ENCODE data around the gene PTPRT. TPM values are rescaled to one million over a fixed set of nuclear protein-coding genes. Genes with fewer than 3 reads are reported as not detected.

Gene PTPRT
- total and polyA plus RNA-seq, 2 of the 4 experiments (the other 2 are of a cell fraction): not detected

- Histone ChIP-seq H2AK5ac (ENCODE audit: low read depth, low read length) (no peak overlapping the region), H2AFZ (replicated peaks; ENCODE audit: low read length, poor library complexity) (no peak overlapping the region), H3K9ac (ENCODE audit: low read depth, low read length) (no peak overlapping the region), H4K20me1 (ENCODE audit: insufficient read depth, low read length) (no peaks in the 10 kb centered on the region), H3K4ac (ENCODE audit: low read depth, low read length) (no peak overlapping the region), H3K4me2 (ENCODE audit: low read depth, low read length) (no peak overlapping the region), H3K9me3 (ENCODE audit: control insufficient read depth, insufficient read depth, low read length) (peaks cover 13% of the 10 kb centered on the region), H3K79me1 (ENCODE audit: low read depth in 1 of 2, low read length in 2 of 2) (no peaks in the 10 kb centered on the region), H3K18ac (ENCODE audit: low read depth, low read length) (no peak overlapping the region), H3K56ac (ENCODE audit: extremely low read depth, insufficient read depth, low read length) (no peak overlapping the region), H3K9me1 (ENCODE audit: insufficient read depth, low read length) (no peaks in the 10 kb centered on the region), H3K14ac (replicated peaks; ENCODE audit: low read depth, low read length) (no peak overlapping the region), H3K4me3 (ENCODE audit: insufficient read depth, low read depth, low read length) (no peak overlapping the region), H2BK5ac (ENCODE audit: low read depth, low read length, poor library complexity, severe bottlenecking) (no peak overlapping the region), H3K27ac (ENCODE audit: insufficient read depth, low read length) (no peak overlapping the region), H3K23ac (ENCODE audit: low read depth, low read length) (no peak overlapping the region), H4K91ac (ENCODE audit: insufficient read depth, low read depth, low read length) (no peak overlapping the region), H3K4me1 (ENCODE audit: control insufficient read depth, insufficient read depth, low read length) (no peaks in the 10 kb centered on the region), H2BK15ac (ENCODE audit: low read depth, low read length) (no peak overlapping the region), H4K5ac (ENCODE audit: low read depth, low read length) (no peak overlapping the region), H4K8ac (ENCODE audit: low read depth in 2 of 2, low read length in 2 of 2) (no peak overlapping the region), H3K27me3 (ENCODE audit: control insufficient read depth, insufficient read depth, low read length) (no peaks in the 10 kb centered on the region), H2BK20ac (ENCODE audit: low read depth, low read length) (no peak overlapping the region), H2BK120ac (ENCODE audit: low read depth, low read length) (no peak overlapping the region), H3K36me3 (ENCODE audit: control insufficient read depth, insufficient read depth, low read length) (no peaks in the 10 kb centered on the region), H2AK9ac (replicated peaks; ENCODE audit: low read depth, low read length, poor library complexity) (no peak overlapping the region)
- no CpG with 5 or more reads among the region's 5 CpGs for WGBS, 2 experiments (ENCODE audit: extremely low coverage in 2 of 2, insufficient read length in 1 of 2)
- dilution Hi-C loops (cut with HindIII; ENCODE audit: low sequenced_read_pairs, unreplicated experiment): no loop called here
- in situ Hi-C loops (cut with MboI; ENCODE audit: low sequenced_read_pairs): no loop called here
- POLR2A ChIA-PET (ENCODE audit: unreplicated experiment): no interaction called here
- no peak for DNase-seq
- intact Hi-C loops (cut with micrococcal nuclease): no loop called here
- no TSS peak for BruUV-seq (replicated peaks)
- no peak for ATAC-seq (ENCODE audit: low read depth)
- CTCF ChIA-PET: no interaction called here
- TF ChIP-seq ELK1 (IDR thresholded peaks at IDR 0.05; ENCODE audit: borderline replicate concordance, low read depth, low read length) (no peak), NFE2L2 (IDR thresholded peaks at IDR 0.05; ENCODE audit: low read depth, low read length) (no peak), CTCF (conservative IDR thresholded peaks at IDR 0.05; ENCODE audit: low read depth, low read length) (no peak), RCOR1 (IDR thresholded peaks at IDR 0.05; ENCODE audit: insufficient replicate concordance, low read length) (no peak), FOS (IDR thresholded peaks at IDR 0.05; ENCODE audit: low read depth, low read length) (no peak), CHD1 (IDR thresholded peaks at IDR 0.05; ENCODE audit: low read depth, low read length) (no peak), USF2 (IDR thresholded peaks at IDR 0.05; ENCODE audit: low read depth, low read length) (no peak), MAFK (IDR thresholded peaks at IDR 0.05; ENCODE audit: low read depth, low read length) (no peak), SMC3 (IDR thresholded peaks at IDR 0.05; ENCODE audit: low read depth, low read length) (no peak), MAZ (IDR thresholded peaks at IDR 0.05; ENCODE audit: borderline replicate concordance, low read depth, low read length) (no peak), BHLHE40 (IDR thresholded peaks at IDR 0.05; ENCODE audit: low read depth, low read length) (no peak), RFX5 (IDR thresholded peaks at IDR 0.05; ENCODE audit: low read depth, low read length) (no peak), RAD21 (IDR thresholded peaks at IDR 0.05; ENCODE audit: low read length) (no peak), POLR2A (IDR thresholded peaks at IDR 0.05; ENCODE audit: low read depth, low read length) (no peak), MXI1 (IDR thresholded peaks at IDR 0.05; ENCODE audit: borderline replicate concordance, low read depth, low read length) (no peak), CEBPB (IDR thresholded peaks at IDR 0.05; ENCODE audit: low read depth, low read length) (no peak)
Observed at GRCh38 chr20:42067174-42067573, 1122.5 kb downstream of the PTPRT start.

All from IMR-90 (cell line).